GM19035 (cell line): ENCODE data around the gene MLLT3.

Experiments used
- ATAC-seq: cut with Tn5 transposase; IDR thresholded peaks from one replicate; pipeline ENCODE4 v1.9.1; 2021; ENCODE audit not compliant: unreplicated experiment

Gene MLLT3

DNA sequence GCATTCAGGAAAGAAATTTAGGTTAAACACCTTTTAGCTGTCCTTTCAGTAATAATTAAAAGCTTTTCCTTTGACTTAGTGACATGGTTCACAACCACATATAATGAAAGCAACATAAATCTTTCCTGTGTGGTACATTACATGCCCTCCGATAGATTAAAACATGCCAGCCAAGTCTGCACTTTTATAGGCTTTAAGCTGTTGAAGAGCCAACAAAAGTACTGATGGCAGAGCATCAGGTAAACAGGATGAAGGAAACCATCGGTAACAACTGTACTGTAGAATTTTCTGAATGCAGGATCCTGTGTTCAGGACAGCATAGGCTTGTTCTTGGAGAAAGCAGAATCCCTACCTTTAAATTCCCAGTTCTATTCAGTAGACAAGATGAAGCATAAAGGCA lies 226.6 kb downstream of the MLLT3 start:
- no peak for ATAC-seq

DNA sequence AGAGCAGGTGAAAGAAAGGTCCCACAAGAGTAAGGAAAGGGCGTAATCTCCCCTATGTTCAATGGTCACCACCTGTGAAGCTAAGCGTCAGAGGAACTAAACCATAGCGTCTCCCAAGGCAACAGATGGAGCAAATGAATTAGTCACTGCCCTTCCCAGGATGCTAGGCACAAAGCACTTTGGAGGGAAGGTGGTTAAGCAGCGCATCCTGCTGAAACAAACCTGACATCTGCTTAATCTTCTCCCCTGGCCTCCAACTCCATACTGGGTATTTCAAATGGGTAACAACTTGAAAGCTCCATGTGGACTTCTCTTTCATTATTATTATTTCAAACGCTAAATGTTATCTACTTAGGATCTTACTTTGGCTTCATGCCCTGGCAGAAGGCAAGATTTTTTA lies 227.3 kb downstream of the MLLT3 start:
- ATAC-seq, result no peak

DNA sequence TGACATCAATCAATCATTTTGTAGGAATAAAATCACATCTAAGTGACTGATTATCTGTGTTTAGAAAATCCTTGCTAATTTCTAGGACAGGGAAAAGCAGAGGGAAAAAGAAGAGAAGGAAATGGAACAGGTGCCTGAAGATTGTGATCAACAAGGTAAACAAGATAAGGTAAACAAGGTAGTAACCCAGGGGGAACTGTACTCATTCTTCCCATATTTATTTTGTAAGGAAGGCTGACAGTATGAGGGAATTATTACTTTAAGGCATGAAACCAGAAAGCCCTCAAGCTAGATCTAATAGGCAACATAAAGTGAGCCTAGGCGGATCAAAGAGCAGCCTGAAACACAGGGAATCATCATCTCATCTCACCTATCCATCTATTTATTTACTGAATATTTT lies 231.1 kb downstream of the MLLT3 start:
- ATAC-seq, result no peak

DNA sequence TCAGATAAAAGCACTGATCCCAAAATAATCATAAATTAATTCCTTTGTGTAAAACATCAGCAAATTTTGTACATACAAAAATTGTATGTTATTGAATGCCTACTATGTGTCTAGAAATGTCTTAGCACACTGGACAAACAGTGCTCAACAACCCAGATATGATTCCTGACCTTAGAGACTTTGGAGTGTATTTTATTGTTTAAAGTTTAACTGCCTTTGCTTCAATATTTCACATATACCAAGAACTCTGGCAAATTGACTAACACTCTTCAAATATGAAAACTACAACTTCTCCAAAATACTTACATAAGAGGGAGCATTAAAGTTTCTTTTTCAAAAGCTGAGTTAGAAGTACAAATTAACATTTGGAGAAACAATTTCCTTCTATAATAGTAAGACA lies 231.9 kb downstream of the MLLT3 start:
- no peak for ATAC-seq

DNA sequence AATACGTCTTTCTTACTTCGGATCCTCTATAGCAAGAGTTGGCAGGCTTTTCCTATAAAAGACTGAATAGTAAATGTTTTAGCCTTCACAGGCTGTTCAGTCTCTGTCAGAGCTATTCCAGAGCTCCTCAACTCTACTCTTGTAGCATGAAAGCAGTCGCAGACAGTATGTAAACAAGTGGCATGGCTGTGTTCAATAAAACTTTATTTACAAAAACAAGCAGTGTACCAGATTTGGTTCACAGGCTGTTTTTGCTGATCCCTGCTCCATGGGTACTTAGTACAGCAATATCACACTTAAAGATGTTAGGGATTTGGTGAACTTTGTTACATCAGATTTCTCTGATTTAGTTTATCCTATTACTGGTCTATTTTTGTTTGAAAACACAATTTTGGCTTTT lies 235.2 kb downstream of the MLLT3 start:
- ATAC-seq, result no peak

DNA sequence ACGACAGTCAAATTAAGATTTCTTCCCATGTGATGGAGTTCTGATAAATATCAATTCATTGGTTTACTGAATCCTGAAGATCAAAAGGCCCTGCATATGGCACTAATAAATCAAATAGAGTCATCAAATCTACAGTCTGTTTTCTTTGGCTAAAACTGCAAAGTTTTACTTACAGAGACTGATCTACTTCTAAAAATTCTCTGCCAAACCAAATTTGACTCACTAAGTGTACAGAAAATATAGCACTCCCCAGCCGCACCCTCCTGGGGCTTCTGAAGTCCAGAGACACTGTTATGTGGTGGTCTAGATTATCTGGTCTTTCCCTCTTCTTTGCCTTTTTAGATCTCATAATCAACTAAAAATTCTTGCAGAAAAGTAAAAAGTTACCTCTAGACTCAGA lies 237.7 kb downstream of the MLLT3 start:
- no peak for ATAC-seq

DNA sequence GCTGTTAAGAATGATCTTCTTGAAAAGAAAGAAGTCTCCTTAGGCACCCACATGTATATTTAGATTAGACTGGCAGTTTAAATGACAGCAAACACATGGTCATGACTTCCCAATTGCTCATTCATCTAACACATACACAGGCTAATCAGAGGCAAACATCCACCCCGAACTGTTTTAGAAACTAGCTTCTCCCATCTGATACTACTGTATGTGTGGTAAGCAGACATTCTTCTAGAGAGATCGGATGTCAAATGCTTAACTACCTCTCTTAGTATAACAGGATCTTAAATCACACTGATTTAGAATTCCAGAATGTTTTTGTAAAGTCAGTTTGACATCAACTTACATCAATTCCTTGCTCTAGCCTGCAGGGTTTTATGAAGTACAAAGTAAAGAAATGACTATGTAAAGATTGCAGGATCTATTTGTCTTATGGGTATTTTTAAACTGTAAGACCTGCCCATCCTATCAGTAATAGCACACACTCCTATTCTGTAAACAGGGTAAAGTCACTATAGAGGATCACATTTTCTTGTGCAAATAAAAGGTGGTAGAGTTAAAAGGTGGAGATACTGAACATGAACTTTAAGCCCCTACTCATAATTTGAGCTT lies 239.7 kb downstream of the MLLT3 start:
- no peak for ATAC-seq

DNA sequence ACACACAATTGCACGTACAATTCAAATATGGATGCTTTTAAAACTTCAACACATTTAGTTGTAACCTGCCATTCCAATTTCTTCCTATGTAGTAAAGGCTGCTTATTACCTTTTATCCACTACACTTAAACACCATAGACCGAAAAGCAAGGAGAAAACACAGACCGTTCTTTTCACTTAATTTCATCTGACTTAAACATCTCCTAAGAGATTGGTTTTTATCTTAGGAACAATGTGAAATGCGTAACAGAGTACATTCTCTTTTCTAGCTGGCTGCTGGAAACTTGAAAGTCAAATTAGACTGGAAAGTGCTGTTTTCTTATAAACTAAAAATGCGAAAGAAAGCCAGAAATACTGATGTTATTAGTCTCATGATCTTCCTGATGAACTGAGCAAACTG lies 241.8 kb downstream of the MLLT3 start:
- no peak for ATAC-seq

DNA sequence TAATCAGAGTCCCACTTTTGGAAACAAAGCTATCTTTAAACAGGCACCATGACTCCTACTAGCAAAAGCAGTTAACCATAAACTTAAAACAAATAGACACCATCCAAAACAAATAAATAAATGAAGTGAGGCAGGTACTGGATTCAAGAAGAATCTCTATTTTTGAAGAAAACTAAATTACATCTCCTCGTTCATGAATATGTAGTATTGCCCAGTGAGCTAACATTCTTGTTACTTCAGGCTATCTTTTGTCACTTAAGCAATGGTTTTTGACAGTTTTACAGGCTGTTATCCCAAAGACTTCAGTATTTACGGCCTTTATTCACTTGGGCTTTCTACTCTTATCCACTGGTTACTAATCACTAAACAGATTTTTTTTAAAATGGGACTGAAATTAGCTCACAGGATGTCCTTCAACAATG lies 242.5 kb downstream of the MLLT3 start:
- no peak for ATAC-seq

DNA sequence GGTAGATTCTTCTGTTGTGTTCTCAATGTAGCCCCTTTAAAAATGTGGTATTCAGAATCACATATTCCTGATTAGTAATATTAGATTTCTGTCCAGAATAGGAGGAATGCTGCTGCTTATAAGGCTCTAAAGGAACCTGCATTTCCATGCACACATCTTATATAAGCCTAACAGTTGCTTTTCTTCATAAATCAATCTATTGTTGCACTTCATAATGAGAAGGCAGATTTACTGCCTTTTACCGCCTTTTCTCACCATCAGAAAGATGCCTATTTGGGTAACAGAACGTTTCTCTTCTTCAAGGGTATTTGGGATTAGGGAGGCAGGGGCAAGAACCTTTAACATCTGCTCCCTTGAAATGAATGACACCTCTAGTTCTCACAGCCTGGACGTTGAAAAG lies 243.4 kb downstream of the MLLT3 start:
- no peak for ATAC-seq

DNA sequence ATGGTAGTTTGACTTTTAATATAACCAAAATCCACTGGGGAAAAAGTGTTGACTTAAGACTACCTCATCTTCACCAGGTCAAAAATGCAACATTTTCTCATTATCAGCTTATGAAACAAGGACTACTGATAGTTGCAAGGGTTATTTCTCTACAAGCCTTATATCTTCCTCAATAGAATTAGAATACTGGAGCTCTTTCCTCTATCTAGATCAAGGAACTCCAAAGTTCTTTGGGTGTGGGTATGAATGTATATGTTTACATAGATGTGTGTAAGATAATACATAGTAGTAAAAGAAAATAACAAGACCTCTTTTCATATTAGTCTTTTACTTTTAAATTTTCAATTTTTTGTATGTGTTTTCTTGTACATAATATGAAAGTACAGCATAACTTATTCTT lies 244.5 kb downstream of the MLLT3 start:
- ATAC-seq, result no peak

DNA sequence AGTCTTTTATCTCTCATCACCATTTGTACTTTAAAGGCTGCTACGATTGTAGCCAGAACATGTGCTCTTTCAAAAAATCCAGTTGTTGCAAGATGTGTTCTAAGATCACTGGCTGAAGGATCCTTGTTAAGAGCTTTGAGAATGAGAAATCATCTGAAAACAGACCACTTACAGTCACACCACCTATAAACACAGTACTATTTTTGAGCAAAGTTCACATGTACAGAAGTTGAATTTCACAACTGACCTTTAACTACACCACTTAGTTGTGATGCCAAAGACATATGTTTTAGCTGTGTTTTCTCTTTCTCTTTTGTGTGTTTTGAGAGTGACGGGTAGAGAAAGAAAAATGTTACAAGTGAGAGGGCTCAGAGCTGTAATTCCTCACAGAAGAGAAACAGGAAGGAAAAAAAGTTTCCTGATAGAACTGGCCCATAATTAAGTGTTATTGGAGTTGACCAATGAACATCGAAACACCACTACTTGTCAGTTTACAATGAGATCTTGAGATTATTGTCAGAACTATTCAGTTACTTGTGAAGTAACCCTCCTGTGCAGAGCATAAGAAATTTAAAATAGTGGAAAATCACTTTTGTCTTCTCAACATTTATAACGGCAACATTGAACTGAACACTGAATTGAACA lies 245.4 kb downstream of the MLLT3 start:
- no peak for ATAC-seq

DNA sequence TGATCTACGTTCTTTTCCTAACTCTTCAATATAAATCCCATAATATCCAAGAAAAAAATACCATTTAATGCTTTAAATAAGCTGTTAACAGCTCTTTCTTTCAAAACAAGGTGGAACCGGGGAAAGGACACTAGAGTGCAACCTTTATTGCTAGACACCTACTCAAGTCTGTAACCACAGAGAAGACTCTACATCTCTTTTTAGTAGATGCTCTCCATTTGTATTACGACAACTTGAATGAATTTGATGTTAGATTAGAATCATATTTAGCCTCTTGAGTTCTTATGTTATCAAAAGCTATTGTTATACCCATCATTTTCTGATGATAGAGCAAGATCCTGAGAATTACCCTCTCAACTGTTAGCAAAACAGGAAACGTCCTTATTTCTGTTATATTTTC lies 246.3 kb downstream of the MLLT3 start:
- no peak for ATAC-seq

DNA sequence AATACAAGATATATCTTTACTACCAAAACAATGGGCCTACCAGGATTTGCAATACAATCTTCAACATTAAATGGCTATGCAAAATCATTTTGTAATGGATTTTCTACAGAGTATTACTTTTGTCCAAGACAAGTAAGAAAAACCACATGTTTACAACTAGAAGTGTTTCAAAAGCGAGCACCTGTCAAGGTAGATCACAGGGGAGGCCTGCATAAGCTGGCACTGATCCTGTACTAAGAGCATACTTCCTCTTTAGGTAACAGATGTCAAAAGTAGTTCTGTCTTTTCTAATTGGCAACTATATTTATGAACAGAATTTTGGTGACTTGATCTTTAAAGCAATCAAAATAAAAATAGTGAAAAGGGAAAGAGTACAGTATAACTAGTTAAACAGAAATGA lies 249.0 kb downstream of the MLLT3 start:
- ATAC-seq, result no peak

DNA sequence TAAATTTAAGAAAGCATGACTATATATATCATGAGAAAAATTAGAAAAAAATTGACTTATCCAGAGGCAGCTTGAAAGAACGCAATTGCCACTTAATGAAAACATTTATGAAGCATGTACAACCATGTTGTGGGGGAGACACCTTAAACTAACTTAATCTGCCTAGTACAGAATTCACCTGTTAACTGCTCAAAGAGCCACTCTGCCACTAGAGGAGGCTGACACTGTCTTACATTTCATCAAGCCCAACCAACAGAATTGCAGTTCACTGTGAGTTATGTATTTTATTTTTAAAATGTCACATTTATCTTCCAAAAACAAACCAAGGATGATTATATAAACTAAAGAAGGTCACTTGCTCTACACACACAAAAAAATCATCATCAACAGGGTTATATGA lies 252.9 kb downstream of the MLLT3 start:
- no peak for ATAC-seq

DNA sequence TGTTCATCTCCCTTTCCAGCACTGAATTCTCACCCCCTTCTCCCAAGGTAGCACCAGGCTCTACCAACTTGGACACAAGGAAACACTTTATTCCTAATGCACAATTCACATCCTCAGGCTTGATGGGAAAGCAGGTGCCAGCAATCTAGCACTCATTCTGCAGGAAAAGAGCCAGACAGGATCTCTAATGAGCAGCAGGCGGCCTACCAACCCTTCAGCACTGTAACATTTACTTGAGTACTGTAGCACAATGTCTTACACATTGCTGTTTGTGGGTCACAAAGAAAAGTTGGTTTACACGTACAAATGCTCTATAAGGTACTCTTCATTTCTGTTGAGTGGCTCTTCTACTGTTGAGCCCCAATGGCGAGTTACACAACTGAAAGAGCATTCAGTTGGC lies 254.4 kb downstream of the MLLT3 start:
- ATAC-seq, result no peak

DNA sequence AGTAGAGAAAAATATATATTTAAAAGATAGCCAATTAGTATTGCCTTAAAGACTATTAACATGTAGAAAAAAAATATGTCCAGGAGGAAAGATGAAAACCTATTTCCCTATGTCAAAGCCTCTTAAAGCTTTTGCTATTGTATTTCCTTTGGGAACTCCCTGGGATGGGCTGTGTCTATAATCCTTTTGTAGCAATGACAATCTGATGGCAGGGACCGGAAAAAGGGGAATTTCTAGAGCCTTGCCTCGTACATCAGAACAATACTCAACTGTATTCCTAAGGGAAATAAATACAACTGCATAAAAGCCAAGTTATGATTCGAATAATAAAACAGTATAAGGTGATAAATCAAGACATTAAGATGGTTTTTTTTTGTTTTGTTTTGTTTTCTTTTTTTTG lies 257.3 kb downstream of the MLLT3 start:
- no peak for ATAC-seq

DNA sequence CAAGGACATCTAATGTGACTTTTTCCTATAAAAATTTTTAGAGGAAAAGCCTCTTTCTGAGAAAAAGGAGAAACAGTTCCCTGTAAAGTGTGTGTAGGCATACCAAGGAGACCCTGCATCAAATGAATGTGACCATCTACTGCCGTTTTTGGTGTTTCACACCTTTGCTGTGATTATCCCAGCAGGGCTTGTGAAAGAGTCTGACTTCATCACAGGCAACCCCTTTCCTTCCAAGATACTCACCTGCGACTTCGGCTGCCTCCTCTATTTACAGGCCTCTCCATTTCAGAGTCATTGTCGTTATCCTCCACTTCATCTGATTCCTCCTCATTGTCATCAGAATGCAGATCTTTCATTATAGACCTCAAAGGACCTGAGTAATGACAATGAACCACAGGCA lies 259.1 kb downstream of the MLLT3 start:
- no peak for ATAC-seq

DNA sequence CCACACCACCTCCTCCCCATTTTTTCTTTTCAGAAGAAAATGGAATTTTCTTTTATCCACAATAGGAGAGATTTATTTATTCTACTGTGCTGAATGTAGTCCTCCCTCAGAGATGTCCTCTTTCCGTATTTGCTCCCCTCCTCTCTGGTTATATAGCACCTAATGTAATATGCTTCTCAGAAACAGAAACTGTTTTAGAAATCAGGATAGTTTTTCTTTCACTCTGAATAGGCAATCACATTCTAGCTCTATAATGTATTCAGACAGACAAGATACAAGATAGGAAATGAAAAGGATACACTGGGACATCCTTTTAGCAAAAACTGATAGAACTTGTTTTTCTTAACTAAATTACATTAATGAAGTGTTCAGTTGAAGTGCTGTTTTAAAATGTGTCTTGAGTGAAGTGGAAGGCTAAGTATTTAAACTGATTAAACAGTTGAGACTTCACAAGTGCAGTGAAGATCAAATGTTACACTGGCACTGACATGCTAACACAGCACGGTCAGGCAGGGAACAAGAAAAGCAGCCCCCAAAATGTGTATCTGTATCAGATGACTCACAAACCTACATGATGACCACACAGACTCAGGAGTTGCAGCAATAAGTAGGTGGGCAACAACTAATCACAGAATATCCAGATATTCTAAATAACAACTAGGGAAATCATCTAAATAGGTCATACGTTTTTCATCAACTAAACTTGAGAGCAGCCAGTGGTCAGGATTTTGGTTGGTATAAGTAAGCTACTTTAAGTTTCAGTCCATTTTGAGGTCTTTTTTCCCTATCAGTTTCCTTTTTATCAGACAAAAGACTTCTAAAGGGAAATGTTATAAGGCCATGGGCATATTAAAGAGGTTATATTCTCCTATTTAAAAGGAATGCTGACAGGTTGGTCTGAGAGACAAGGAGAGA lies 260.4 kb downstream of the MLLT3 start:
- peak; percentile 87 for ATAC-seq

DNA sequence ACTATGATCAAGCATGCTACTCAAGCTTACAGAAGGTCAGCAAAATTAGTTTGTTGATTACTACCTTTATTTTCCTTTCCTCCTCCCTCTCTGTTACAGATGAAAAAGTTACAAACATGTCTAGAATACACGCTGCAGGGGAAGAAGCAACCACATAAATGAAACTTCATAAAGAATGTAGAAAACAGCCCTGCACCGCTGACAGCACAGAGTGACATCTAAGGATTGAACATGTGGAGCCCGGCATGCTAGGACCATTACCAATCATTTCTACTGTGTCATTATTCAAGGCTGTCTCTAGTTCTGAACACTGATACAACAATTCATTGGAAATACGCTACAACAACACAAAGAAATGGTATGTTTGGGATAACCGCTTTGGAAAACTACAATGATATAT lies 261.1 kb downstream of the MLLT3 start:
- ATAC-seq, result no peak

DNA sequence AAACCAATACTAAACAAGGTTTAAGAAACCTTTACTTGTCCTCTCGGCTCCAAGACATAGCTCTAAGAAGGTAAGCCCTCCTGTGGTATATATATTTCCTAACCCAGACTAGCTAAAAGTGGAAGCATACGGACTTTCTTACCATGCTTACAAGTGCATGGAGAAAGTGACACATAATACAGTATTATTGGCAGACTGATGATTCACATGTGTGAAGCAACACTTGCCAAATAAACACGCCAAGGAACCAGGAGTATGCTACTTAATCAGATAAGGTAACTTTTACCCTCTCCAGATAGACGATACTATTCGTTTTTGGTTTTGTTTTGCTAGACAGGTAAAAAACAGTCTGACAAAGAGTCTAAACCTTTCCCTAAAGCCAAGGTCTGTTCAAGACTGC lies 264.1 kb downstream of the MLLT3 start:
- ATAC-seq, result no peak

DNA sequence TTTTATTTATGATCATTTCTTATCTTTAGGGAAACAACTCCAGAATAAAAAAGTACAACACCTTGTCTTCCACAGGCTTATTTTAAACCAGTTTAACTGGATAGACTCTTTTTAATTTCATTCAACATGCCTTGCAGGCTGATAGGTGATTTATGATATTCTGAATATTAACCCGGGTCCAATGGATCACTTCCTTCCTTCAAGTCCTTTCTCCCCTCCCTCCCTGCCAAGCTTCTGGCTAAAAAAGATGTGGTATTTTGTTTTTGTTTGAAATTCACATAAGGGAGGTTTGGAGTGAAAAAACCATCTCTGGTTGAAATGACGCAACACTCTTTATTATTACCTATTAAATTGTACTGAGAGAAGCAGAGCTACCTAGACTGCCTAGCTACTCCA lies 265.3 kb downstream of the MLLT3 start:
- ATAC-seq, result no peak
